H1 (cell line): ENCODE results near the gene TADA1. TPM values are rescaled to one million over a fixed set of nuclear protein-coding genes. Genes with fewer than 3 reads are reported as not detected.

Source experiments
- CTCF ChIA-PET: fragments of 300-600 bp; sonication (Branson Sonifier 250); formaldehyde crosslinking; loops from one replicate; lab custom pipeline; 2021; ENCODE audit not compliant: partially characterized antibody; lab: Charles Lee
- POLR2A ChIA-PET: fragments of 300-600 bp; sonication (Branson Sonifier 250); formaldehyde crosslinking; loops from one replicate; lab custom pipeline; 2021; ENCODE audit warnings: inconsistent platforms; ENCODE audit not compliant: partially characterized antibody; lab: Charles Lee
- DNase-seq, 2 experiments: peaks; one replicate each; pipeline versions ENCODE4 v3.0.0 to v3.0.0-alpha.2; 2010 to 2022; ENCODE audit warnings: low spot score in 2 of 2, low read depth in 1 of 2, mixed read lengths in 1 of 2
- FAIRE-seq: peaks from 2 replicates; lab custom pipeline; 2011; peaks lifted over from hg19 to GRCh38; lab: Jason Lieb, UNC
- H2AFZ ChIP-seq: 2 replicates; pipeline ENCODE4 v1.8.1; 2012; ENCODE audit warnings: low read length, inconsistent platforms
- H2AK5ac ChIP-seq: 2 replicates; pipeline ENCODE4 v1.6.1; 2013; ENCODE audit warnings: low read depth, low read length
- H2BK120ac ChIP-seq: replicated peaks from 2 replicates; pipeline ENCODE3; 2013; ENCODE audit warnings: low read depth, low read length, inconsistent platforms
- H2BK12ac ChIP-seq: 2 replicates; pipeline ENCODE4 v1.6.1; 2013; ENCODE audit warnings: low read depth, low read length
- H2BK15ac ChIP-seq: 2 replicates; pipeline ENCODE4 v1.6.1; 2013; ENCODE audit warnings: low read length
- H2BK20ac ChIP-seq: 2 replicates; pipeline ENCODE4 v1.6.1; 2013; ENCODE audit warnings: low read length
- H2BK5ac ChIP-seq: 2 replicates; pipeline ENCODE4 v1.6.1; 2013; ENCODE audit warnings: low read depth, low read length
- H3K14ac ChIP-seq: 2 replicates; pipeline ENCODE4 v1.6.1; 2013; ENCODE audit warnings: inconsistent platforms; ENCODE audit not compliant: insufficient read length
- H3K18ac ChIP-seq: 2 replicates; pipeline ENCODE4 v1.6.1; 2013; ENCODE audit warnings: low read length; ENCODE audit errors: extremely low read depth
- H3K23ac ChIP-seq: 2 replicates; pipeline ENCODE4 v1.6.1; 2013; ENCODE audit warnings: inconsistent platforms; ENCODE audit not compliant: insufficient read length
- H3K23me2 ChIP-seq: 2 replicates; pipeline ENCODE4 v1.6.1; 2013; ENCODE audit warnings: low read depth, low read length
- H3K27ac ChIP-seq: 2 replicates; pipeline ENCODE4 v1.6.1; 2011; ENCODE audit warnings: low read depth, low read length, inconsistent platforms
- H3K27me3 ChIP-seq, 4 experiments: replicated peaks in 1 of 4; 1 replicate in 1 of 4; 2 replicates in 3 of 4; pipeline versions ENCODE4 v1.6.1 to v1.8.1; 2011 to 2013; ENCODE audit warnings: low read length in 3 of 4, mild to moderate bottlenecking in 3 of 4, inconsistent platforms in 2 of 4, mixed read lengths in 2 of 4, moderate library complexity in 1 of 4; ENCODE audit not compliant: control insufficient read depth in 3 of 4, insufficient read depth in 3 of 4; ENCODE audit errors: extremely low read depth in 1 of 4
- H3K36me3 ChIP-seq, 4 experiments: 2 replicates each; pipeline versions ENCODE4 v1.6.1 to v1.8.1; 2011 to 2013; ENCODE audit warnings: mild to moderate bottlenecking in 4 of 4, low read length in 3 of 4, moderate library complexity in 2 of 4, control low read depth in 1 of 4, inconsistent platforms in 1 of 4; ENCODE audit not compliant: insufficient read depth in 4 of 4, control insufficient read depth in 2 of 4
- H3K4ac ChIP-seq: replicated peaks from 2 replicates; pipeline ENCODE3; 2013; ENCODE audit warnings: low read length, low read depth, mixed read lengths, inconsistent platforms; ENCODE audit not compliant: insufficient read length
- H3K4me1 ChIP-seq, 4 experiments: replicated peaks in 1 of 4; 1 replicate in 1 of 4; 2 replicates in 3 of 4; pipeline versions ENCODE4 v1.6.1 to v1.8.1; 2011 to 2013; ENCODE audit warnings: low read length in 3 of 4, inconsistent platforms in 2 of 4, mixed read lengths in 1 of 4; ENCODE audit not compliant: insufficient read depth in 4 of 4, control insufficient read depth in 3 of 4
- H3K4me2 ChIP-seq, 2 experiments: 2 replicates each; pipeline versions ENCODE4 v1.6.1 to v1.8.1; 2011 to 2013; ENCODE audit warnings: low read depth in 2 of 2, low read length in 2 of 2, control low read depth in 1 of 2, inconsistent platforms in 1 of 2, mild to moderate bottlenecking in 1 of 2; ENCODE audit not compliant: insufficient read depth in 1 of 2
- H3K4me3 ChIP-seq, 4 experiments: fragments of 200-600, 300-600 bp in 1 of 4; sonication (generic), shearing (Covaris generic), sonication (Bioruptor Twin) in 1 of 4; 2 replicates each; pipeline versions ENCODE4 v1.5.1 to v1.8.1; 2011 to 2016; ENCODE audit warnings: low read length in 4 of 4, low read depth in 3 of 4, control low read depth in 2 of 4, inconsistent platforms in 2 of 4, mild to moderate bottlenecking in 2 of 4, mixed read lengths in 1 of 4, moderate library complexity in 1 of 4; ENCODE audit not compliant: insufficient read depth in 2 of 4; ENCODE audit errors: extremely low read depth in 1 of 4
- H3K56ac ChIP-seq: replicated peaks from 2 replicates; pipeline ENCODE3; 2013; ENCODE audit warnings: low read depth, mild to moderate bottlenecking, mixed read lengths, low read length, inconsistent platforms; ENCODE audit not compliant: insufficient read length
- H3K79me1 ChIP-seq: 2 replicates; pipeline ENCODE4 v1.6.1; 2013; ENCODE audit warnings: low read depth, low read length, control low read depth
- H3K79me2 ChIP-seq, 2 experiments: 2 replicates each; pipeline versions ENCODE4 v1.6.1 to v1.8.1; 2012 to 2013; ENCODE audit warnings: low read length in 2 of 2, mild to moderate bottlenecking in 2 of 2, inconsistent platforms in 1 of 2; ENCODE audit not compliant: insufficient read depth in 2 of 2, control insufficient read depth in 1 of 2
- H3K9ac ChIP-seq, 4 experiments: replicated peaks in 1 of 4; 1 replicate in 1 of 4; 2 replicates in 3 of 4; pipeline versions ENCODE4 v1.6.1 to v1.8.1; 2011 to 2013; ENCODE audit warnings: low read depth in 3 of 4, low read length in 3 of 4, control low read depth in 2 of 4, mild to moderate bottlenecking in 2 of 4, moderate library complexity in 2 of 4, inconsistent platforms in 1 of 4; ENCODE audit errors: extremely low read depth in 1 of 4
- H3K9me3 ChIP-seq, 2 experiments: 2 replicates each; pipeline versions ENCODE4 v1.6.1 to v1.8.1; 2012 to 2013; ENCODE audit warnings: mild to moderate bottlenecking in 2 of 2, moderate library complexity in 2 of 2, control low read depth in 1 of 2, inconsistent platforms in 1 of 2, low read depth in 1 of 2, low read length in 1 of 2, mixed read lengths in 1 of 2; ENCODE audit not compliant: insufficient read depth in 2 of 2
- H4K20me1 ChIP-seq, 2 experiments: replicated peaks in 1 of 2; 2 replicates each; pipeline versions ENCODE3 to v1.8.1; 2011 to 2013; ENCODE audit warnings: inconsistent platforms in 2 of 2, low read length in 2 of 2, mild to moderate bottlenecking in 1 of 2; ENCODE audit not compliant: insufficient read depth in 2 of 2, control insufficient read depth in 1 of 2
- H4K5ac ChIP-seq: 2 replicates; pipeline ENCODE4 v1.6.1; 2013; ENCODE audit warnings: low read length, low read depth, mixed read lengths, inconsistent platforms; ENCODE audit not compliant: insufficient read length
- H4K8ac ChIP-seq: 2 replicates; pipeline ENCODE4 v1.8.0; 2013; ENCODE audit warnings: mild to moderate bottlenecking, moderate library complexity, low read length, inconsistent platforms; ENCODE audit not compliant: insufficient read depth; ENCODE audit errors: extremely low read depth
- H4K91ac ChIP-seq: replicated peaks from 2 replicates; pipeline ENCODE3; 2013; ENCODE audit warnings: low read length, mixed read lengths, inconsistent platforms; ENCODE audit not compliant: insufficient read length
- CHD1 ChIP-seq: IDR thresholded peaks from 2 replicates; pipeline ENCODE4 v1.6.1; 2012; ENCODE audit warnings: low read depth, low read length, improper control_type of control experiment
- GTF2F1 ChIP-seq: IDR thresholded peaks from 2 replicates; pipeline ENCODE4 v1.6.1; 2012; ENCODE audit warnings: low read depth, low read length, improper control_type of control experiment, borderline replicate concordance
- WGBS, 2 experiments: shearing (Covaris generic) in 1 of 2; methylation state at CpG; one replicate each; pipeline versions ENCODE4 v1.1.6 to v1.1.7; 2013 to 2015; ENCODE audit warnings: low lambda C conversion rate in 2 of 2, mixed read lengths in 2 of 2, inconsistent platforms in 1 of 2, low coverage in 1 of 2, missing lambda C conversion rate in 1 of 2; ENCODE audit not compliant: insufficient replicate concordance in 2 of 2, insufficient coverage in 1 of 2, insufficient read length in 1 of 2; ENCODE audit errors: extremely low coverage in 1 of 2, missing lambda C conversion rate in 1 of 2; 5-methylcytosine and 5-hydroxymethylcytosine counted together
- polyA plus RNA-seq, 7 experiments: library from polyadenylated mRNA; depleted of rRNA in 3 of 7; stranded (reverse) in 5 of 7; unstranded in 2 of 7; fragments of >200 nt in 5 of 7; fragments of 200-250 nt in 2 of 7; gene quantifications; 1 replicate in 5 of 7; 2 replicates in 1 of 7; 4 replicates in 1 of 7; pipeline versions ENCODE4 v1.2.1 to v1.2.3, GENCODE V29; 2011 to 2013; ENCODE audit warnings: missing spikeins in 2 of 7, mixed read lengths in 2 of 7
- total RNA-seq: library from RNA; stranded (reverse); fragmentation: NEBNext Ultra II Directional; extraction: Animal tissue kit (Norgen Biotek cat#: 25700); gene quantifications from 2 replicates; pipeline ENCODE4 v1.2.1, GENCODE V29; 2021

TADA1 gene
- total and polyA plus RNA-seq, 2 of the 8 experiments (the other 6 are each of a cell fraction or from before 2014, with no cell fraction given), result 21.1 to 23.6 TPM

GRCh38 chr1:166884971-166885370 is 8.9 kb upstream of the TADA1 start:
- Histone ChIP-seq H2BK120ac (no peak overlapping the region), H2AFZ (no peak overlapping the region), H3K9ac (no peak overlapping the region), H2BK20ac (no peak overlapping the region), H3K4me3 (no peak overlapping the region), H3K4me1 (0 out of 7 replicates have a peak, but pooled peaks cover 0 to 3% (median 0%) of the 10 kb centered on the region in 4 experiments), H4K20me1 (no peaks in the 10 kb centered on the region), H2AK5ac (no peak overlapping the region), H3K18ac (no peak overlapping the region), H3K14ac (no peak overlapping the region), H3K79me2 (no peaks in the 10 kb centered on the region), H3K23ac (no peak overlapping the region), H3K79me1 (no peaks in the 10 kb centered on the region), H2BK5ac (no peak overlapping the region), H3K27ac (no peak overlapping the region), H3K23me2 (peaks cover 1% of the 10 kb centered on the region; the same call in 1 of the 2 replicates), H3K27me3 (peaks cover 1 to 14% (median 12%) of the 10 kb centered on the region in 4 experiments), H2BK12ac (no peak overlapping the region), H3K56ac (no peak overlapping the region), H3K4ac (no peak overlapping the region), H4K91ac (no peak overlapping the region), H4K5ac (no peak overlapping the region), H2BK15ac (no peak overlapping the region), H3K9me3 (no peaks in the 10 kb centered on the region), H3K36me3 (no peaks in the 10 kb centered on the region), H4K8ac (no peak overlapping the region), H3K4me2 (peak overlapping the region in 1 of 2 experiments; percentile 51; a peak in 1 of 4 replicates)
- FAIRE-seq (no peak), DNase-seq (no peak)
- ChIA-PET POLR2A (interaction anchor here (1.3 kb wide), 1 partner anchor 9 kb away, joined by 4 read pairs; the partner anchor contains the start of gene TADA1), CTCF (interaction anchor here (0.7 to 13.4 kb wide), 17 partner anchors 9 to 647 kb away, joined by 3 to 305 read pairs (median 4); partner anchors contain the start of gene TADA1)
- WGBS, 2 experiments, result 84% methylated on average over 3 of the region's 3 CpGs; no CpG with 5 or more reads in 1 of the 2 experiments
- TF ChIP-seq CHD1 (no peak), GTF2F1 (no peak)
